Measurements from ENCODE around the gene PLD5.

- TF ChIP-seq POLR2A (IDR thresholded peaks at IDR 0.05), result no peak
- no peak for TF ChIP-seq CTCF (IDR thresholded peaks at IDR 0.05)
Observed at GRCh38 chr1:242239398-242239797, 285.1 kb downstream of the PLD5 start.

Data from body of pancreas (tissue), 4 donors.